Endothelial cell of umbilical vein (primary cell): ENCODE results near the gene SAT2.

ENCODE experiments used
- EZH2 ChIP-seq: IDR thresholded peaks from 2 replicates; pipeline ENCODE4 v1.6.1; 2012; ENCODE audit warnings: borderline replicate concordance, low read depth, mild to moderate bottlenecking, moderate library complexity, low read length, inconsistent platforms; ENCODE audit not compliant: severe bottlenecking
- POLR2A ChIP-seq: IDR thresholded peaks from 2 replicates; pipeline ENCODE4 v1.6.1; 2012; ENCODE audit warnings: low read depth, mild to moderate bottlenecking, control low read depth, low read length
- POLR2AphosphoS5 ChIP-seq: IDR thresholded peaks from 2 replicates; pipeline ENCODE4 v1.6.1; 2012; ENCODE audit warnings: low read depth, mild to moderate bottlenecking, control low read depth, low read length, moderate library complexity; ENCODE audit not compliant: insufficient read depth
- TF ChIP-seq, protein P1 (sequence below), 2 donors: IDR thresholded peaks; 1 replicate in 1 of 2; 2 replicates in 1 of 2; pipeline ENCODE4 v1.5.1; 2011; ENCODE audit warnings: low read length in 2 of 2, mild to moderate bottlenecking in 2 of 2, moderate library complexity in 2 of 2, control low read depth in 1 of 2, inconsistent platforms in 1 of 2, low read depth in 1 of 2; ENCODE audit not compliant: insufficient read depth in 1 of 2; ENCODE audit errors: extremely low read depth in 1 of 2

GRCh38 chr17:7606280-7606679, 21.3 kb downstream of the SAT2 start:
- TF ChIP-seq POLR2A (no peak), POLR2AphosphoS5 (no peak), EZH2 (no peak)
- TF ChIP-seq, protein P1, sequence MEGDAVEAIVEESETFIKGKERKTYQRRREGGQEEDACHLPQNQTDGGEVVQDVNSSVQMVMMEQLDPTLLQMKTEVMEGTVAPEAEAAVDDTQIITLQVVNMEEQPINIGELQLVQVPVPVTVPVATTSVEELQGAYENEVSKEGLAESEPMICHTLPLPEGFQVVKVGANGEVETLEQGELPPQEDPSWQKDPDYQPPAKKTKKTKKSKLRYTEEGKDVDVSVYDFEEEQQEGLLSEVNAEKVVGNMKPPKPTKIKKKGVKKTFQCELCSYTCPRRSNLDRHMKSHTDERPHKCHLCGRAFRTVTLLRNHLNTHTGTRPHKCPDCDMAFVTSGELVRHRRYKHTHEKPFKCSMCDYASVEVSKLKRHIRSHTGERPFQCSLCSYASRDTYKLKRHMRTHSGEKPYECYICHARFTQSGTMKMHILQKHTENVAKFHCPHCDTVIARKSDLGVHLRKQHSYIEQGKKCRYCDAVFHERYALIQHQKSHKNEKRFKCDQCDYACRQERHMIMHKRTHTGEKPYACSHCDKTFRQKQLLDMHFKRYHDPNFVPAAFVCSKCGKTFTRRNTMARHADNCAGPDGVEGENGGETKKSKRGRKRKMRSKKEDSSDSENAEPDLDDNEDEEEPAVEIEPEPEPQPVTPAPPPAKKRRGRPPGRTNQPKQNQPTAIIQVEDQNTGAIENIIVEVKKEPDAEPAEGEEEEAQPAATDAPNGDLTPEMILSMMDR (IDR thresholded peaks at IDR 0.05; ENCODE audit: extremely low read depth in 1 of 2, insufficient read depth in 1 of 2, low read depth in 1 of 2, low read length in 2 of 2), result no peak
